DMS114 treated with DMSO at 0.1 percent for 48 hours (cell line): Measurements from ENCODE around the gene A1CF.

ENCODE experiments used
- DNase-seq: peaks from one replicate; lab custom pipeline; 2025; ENCODE audit not compliant: unreplicated experiment; lab: John Stamatoyannopoulos, UW

Gene A1CF

DNA sequence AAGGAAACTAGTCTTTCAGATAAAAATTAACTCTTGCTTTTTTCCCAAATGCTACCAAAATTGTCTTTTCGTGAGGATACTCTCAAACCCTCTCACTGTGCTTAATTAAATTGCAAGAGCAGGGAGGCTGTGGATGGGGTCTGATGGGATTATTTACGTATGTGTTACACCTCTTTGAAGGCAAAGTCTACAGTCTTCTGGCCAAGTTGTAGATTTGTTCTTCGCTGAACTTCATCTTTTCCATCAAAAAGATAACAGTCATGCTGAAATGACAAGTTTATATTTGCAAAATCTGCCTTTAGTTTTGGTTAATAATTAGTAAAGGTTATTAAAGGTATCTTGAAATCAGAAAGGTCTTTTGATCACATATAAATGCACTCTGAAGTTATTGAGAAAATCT, 22.7 kb downstream of the A1CF start:
- no peak for DNase-seq

DNA sequence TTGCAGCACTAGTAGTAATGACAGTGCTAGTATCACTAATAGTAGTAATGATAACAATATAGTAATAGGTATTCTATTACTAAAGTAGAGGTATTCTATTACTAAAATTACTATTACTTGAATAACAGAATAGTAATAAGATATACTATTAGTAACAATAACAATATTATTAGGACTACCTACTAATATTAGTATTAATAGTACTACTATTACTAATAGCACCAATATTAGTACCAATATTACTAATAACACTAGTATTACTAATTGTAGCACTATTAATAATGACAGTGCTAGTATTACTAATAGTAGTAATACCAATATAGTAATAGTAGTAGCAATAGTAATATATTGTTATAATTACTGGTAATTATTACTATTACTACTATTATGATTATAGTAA, 24.1 kb downstream of the A1CF start:
- DNase-seq = no peak

DNA sequence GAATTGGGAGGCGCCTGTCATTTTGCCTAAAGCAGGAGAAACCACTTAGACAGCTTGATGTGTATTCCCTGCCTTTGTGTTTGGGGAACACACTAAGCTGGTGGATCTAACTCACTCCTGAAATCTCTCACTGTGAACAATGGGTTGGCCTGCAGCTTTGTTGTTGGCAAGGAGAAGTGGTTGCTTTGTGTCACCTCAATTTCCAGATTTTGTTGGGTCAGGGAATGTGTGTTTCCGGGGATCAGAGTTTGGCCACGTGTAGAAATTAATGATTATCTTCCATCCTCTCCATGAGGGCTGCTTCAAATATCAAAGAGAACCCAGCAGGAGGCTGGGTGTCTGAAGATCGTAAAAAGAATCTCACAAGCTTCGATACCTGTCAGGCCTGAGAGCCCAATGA, 27.8 kb downstream of the A1CF start:
- DNase-seq = no peak

DNA sequence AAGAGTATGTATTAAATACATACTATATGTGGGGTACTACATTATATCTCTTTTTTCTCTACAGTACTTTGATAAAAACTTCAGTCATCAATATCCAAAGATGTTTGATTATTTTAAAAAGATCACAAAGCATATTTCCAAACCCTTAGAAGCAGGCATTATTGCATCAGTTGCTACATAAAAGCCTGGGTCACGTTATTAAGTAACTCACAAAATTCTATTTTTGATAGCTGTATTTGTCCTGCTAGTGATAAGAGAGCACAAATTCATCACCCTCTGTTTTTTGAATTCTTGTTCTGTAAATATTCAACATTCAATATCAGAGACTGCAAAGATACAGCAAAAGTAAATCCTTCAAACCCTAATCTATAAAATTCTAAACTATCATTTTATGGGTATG, 30.0 kb downstream of the A1CF start:
- DNase-seq = no peak

DNA sequence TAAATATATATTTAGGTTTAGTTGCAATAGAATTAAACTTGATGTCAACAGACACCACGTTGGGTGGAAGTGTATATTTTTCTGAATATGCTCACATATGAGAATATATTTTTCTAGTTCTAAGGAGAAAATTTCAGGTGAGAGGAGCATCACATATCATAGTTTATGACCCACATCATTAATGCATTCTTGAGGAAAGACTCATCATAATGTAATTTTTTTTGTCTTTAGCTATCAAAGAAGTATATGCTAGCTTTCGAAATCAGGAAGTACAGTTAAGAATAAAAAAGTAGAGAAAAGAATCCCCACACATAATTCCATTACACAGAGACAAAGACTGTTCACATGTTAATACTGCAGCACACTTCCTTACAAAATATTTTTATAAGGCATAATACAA, 30.4 kb downstream of the A1CF start:
- DNase-seq = no peak

DNA sequence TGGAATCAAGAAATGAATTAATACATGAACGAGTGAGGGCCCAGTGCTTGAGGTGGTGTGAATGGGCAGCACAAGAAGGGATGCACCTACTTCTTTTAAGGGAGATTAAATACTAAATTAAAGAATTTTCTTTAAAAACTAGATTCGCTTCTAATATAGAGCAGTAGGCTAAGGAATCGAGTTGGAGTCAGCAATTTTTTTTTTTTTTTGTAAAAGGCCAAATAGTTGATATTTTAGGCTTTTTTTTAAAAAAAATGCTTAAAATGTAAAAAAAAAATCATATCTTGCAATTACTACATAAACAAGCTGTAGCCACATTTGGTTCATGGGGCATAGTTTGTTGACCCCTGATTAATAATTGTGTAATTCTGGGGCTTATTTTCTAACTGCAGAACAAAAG, 31.9 kb downstream of the A1CF start:
- DNase-seq = no peak

DNA sequence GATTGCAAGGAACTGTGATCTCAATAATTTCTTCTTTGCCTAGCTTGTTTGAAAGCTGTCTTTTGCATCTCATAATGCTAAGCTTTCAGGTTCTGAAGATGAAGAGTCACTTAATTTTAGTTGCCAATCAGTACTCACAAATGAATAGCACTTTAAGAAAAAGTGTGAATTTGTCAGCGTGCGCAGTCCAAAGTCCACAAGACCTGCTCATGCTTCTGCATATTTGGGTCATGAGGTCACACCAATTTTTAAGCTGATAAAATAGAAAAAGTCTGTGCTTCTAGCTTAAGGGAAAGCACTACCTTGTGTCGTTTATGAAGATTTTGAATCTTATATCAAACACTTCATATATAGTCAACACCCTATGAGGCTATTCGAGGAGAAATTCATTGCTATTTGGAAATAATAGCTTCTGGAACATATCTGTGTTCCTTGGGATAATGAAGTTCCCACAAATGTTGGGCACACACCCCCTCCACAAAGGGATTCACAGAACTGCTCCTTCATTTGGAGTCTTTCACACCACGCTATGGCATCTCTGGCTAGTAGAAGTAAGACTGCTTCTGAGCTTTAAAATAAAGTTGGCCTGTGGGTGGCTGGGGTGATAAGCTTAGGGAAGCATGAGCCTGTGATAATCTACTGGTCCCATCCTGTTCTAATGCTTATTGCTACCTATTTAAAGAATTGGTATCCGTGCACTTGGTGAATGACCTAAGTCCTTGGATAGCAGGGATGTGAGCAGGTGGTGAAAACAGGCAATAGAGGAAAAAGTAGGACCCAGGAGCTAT, 33.3 kb downstream of the A1CF start:
- DNase-seq = no peak

DNA sequence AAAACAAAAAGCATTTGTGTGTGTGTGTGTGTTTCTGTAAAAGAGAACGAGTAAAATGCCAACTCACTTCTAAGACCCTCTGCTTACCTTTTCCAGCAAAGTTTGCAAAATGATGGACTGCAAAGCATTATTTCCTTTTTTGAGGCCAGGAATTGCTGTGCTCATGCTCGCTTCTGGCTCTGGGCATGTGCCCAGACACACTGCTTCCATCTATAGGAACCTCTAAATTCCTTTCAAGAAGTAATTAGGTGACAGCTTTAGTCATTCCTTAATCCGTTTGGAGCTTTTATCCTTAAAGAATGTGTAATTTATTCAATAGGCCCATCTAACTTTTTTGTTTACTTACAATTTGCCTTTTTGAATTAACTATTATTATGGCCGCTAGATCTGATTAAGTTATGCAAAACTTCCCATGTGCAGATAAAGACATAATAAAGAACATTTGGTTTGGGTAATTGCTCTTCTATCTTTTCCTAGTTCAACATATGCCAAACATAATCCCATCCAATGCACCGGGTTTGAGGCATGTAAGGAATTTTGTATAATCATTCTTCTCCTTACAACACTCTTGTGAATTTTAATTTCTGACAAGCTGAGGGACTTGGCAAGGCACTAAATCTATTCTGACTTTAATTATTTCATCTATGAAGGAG, 34.7 kb downstream of the A1CF start:
- DNase-seq = no peak

DNA sequence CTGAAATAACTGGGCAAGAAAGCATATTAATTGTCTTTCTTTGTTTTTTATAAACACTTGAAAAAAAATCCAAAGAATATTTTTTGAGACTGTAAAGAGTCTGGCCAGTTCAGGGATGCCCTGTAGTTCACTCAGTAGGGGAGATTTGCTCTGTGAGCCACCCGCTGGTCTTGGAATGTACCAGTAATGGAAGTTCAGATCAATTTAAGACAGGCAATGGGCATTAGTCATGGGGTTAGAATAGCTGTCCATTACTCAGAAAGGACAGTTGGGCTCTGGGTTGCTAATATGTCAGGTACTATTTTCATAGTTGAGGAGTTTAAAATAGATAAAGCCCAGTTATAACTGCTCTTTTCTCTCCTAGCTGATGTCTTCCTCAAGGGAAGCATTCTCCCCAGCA, 38.7 kb downstream of the A1CF start:
- no peak for DNase-seq

DNA sequence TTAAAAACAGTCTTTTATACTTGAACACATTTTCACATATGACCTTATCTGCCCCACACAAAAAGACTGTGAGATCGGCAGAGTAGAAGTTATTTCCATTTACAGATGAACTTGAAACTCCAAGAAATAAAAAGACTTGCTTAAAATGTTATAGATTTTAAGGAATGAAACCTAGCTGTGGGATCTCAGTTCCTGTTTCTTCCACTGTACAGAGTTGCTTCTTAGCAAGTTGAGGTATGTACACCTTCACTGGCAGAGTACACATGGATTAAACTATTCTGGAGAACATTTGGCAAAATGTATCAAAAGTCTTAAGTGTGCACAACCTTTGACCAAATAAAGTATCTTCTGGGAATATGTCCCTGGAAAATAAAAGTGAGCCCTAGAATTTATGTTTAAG, 48.3 kb downstream of the A1CF start:
- no peak for DNase-seq

DNA sequence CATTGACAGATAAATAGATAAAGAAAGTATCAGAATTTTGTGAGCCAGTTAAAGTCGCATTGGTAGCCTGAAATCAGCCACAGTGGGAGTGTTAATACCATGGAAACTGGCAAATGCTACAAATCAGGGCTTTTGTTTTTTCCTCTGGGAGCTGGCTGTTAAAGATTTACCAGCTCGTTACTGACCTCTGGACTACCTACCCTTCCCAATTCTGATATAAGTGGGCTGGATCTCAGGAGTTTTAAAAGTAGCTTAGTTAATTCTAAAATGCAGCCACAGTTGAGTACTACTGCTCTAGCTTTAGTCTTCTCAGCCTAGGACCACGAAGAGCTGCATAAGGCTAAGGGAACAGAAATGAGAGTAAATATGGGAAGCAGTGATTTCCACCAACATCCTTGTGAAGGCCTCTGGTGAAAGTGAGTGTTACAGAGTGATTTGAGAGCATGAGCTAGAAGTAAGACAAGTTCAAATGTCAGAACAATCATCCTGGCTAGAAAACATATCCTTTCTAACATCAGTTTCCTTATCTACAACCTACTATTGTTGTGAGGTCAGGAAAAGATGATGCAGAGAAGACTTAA, 53.2 kb downstream of the A1CF start:
- no peak for DNase-seq

DNA sequence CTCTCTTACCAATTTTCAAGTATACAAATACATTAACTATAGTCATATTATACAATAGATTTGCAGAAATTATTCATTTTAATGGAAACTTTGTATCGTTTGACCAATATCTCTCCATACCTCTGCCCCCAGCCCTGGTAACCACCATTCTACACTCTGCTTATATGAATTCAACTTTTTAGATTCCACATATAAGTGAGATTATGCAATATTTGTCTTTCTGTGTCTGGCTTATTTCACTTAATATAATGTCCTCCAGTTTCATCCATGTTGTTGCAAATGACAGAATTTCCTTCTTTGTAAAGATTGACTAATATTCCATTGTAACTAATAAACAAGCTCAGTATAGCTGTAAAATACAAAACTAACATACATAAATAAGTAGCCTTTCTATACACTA, 55.4 kb downstream of the A1CF start:
- DNase-seq = no peak

DNA sequence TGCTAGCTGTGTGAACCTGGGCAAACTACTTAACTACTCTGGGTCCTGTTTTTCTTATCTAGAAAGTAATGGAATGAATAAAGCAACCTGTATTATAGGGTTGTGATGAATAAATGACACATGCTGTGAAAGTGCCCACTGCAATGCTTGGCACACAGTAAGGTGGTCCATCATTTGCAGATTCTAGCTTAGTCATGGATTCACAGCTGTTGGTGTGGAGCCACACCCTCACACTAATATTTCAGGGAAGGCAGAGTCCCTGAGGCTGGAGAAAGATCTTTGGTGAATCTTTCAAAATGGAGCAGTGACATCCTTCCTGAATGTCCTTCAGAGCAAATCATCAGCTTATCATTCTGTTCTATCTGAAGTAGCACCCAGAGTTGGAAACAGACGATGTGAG, 60.6 kb downstream of the A1CF start:
- no peak for DNase-seq

DNA sequence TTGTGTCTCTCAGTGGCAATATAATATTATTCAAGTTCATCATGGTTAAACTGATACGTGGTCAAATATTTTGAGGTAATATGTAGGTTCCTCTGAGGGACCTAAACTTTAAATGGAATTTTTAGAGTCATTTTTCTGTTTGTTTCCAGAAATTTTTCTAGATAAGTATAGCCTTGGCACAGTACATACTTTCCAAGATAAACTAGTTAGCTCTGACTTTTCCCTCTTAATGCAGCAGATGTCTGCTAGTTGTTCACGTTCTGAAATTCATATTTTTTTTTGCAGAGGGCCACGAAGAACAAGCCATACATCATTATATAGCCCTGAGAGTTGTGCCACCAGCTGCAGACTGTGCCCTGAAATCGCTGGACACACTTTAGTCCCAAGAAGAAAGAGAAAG, 61.6 kb downstream of the A1CF start:
- no peak for DNase-seq

DNA sequence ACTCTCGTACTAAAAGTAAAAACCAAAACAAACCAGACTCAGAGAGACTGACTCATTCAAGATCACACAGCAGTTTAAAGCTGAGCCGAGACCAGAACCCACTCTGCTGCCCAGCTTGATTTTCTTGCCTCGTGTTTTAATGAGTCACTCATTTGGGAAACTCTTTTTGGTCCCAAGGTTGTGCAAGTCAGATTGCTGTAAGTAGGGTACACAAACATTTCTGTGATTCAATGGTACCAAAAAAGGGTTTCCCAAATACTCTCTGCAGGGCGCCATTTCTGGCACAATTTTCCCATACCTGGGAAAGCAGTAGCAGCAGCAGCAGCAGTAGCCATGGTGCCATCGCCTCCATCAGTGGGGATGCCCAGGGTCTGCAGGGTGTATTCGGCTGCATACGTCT, 75.8 kb downstream of the A1CF start:
- no peak for DNase-seq

DNA sequence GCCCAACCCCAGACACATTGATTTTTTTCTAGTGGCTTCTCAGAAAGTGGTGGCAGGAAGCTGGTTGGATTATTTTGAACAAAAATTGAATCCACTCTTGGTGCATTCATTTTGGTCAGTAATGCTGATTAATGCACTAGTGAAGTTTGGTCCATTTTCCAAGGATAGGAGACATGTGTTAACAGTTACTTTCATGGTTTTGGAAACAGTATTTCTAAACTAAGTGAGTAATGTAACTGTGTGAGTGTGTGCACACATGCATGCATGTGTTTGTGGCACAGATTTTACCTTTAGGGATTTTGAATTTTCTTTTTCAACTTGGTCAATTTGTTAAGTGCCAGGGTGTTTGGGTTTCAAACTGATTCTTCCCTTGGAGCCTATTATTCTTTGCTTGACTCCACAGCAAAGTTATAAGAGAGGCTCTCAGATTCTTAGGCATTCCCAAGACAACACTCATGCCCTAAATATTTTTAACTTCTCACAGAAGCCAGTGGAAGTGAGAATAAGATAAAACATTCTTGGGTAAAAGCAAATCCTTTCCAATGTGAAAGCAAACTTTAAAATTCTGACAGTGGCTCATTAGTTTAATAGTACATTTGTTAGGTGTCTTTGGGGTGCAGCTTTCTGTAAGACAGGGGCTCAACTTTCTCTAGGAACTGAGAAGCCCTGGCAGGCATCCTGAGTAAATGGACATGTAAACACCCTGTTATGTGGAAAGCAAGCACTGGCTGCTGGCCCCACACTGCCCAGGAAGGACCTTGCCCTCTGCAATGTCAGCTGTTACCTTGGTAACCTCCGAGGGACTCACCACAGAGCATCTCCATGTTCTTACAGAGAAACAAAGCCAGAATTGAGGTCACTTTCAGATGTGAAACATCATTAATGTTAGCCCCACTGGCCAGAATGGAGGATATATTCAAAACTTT, 77.3 kb downstream of the A1CF start:
- DNase-seq = no peak

DNA sequence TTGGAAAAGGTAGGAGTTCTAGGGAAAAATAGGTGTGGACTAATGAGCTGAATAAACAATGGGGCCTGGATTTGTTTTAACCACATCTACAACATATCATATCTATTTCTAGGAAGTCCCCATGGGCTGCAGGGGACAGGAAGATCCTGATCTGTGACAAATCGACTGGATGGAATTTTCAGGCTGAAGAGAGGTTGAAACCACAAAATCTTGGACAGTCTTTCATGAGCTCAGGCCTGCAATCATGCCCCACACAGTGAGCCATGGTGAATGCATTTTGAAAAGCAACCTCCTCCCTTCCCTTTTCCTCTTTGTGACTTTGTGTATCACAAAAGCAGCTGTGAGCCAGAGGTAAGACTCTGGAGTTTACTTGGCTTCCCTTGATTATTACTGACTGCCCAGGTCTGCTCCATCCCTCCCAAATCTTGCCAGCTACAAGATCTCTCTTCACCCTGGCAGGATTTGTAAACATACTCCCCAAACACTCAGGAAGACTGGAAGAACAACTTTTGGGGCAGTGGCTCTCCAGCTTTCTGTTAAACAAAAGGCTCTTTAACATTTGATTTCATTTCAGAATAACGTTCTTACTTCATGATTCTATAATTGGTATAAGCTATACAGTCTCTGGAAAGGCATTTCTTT, 79.3 kb downstream of the A1CF start:
- no peak for DNase-seq

DNA sequence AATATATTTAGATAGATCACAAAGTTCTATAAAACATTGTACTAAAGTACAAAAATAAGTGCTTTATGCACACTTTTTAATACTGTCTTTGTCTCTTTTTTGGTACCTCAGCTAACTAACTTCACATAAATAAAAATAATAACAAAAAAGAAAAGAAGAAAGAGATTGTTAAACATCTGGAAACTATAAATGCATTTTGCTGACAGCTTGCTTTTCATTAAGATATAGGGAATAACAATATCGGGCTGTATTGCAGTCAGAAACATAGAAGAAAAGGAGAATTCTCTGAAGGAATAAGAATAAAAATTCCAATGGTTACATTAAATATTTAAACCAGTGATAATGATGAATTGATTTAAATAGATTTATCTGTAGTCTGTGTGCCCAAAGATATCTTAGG, 85.8 kb downstream of the A1CF start:
- DNase-seq = no peak

DNA sequence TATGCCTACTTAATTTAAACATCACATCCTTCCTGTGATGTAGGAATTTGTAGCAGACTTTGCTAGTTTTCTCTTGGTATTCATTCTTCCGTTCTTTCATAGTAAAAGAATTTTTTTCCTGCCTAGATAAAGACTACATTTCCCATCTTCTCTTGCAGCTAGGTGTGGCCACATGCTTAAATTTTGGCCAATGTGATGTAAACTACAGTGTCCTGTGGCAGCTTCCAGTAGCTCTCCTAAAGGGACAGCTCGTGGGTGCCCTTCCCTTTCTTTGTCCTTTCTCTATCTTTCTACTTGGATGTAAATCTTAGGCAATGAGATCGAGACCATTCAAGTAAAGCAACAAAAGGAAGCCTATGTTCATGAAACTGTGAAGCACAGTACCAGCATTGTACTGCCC, 87.1 kb downstream of the A1CF start:
- no peak for DNase-seq

DNA sequence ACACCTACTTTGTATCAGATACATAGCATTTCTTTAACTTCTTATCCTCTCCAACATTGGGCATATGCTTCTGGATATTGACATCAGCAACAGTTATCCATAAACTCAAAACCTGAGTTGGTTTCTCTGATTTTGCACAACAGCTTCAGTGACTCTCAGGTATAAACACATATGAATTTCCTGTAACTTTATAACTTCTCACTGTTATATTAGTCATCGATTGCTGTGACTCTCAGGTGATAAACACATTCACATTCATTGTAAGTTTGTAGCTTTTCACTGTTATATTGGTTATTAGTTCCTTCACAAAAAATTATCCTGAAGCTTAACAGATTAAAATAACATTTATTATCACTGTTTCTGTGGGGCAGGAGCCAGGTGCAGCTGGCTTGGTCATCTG, 88.7 kb downstream of the A1CF start:
- no peak for DNase-seq

DNA sequence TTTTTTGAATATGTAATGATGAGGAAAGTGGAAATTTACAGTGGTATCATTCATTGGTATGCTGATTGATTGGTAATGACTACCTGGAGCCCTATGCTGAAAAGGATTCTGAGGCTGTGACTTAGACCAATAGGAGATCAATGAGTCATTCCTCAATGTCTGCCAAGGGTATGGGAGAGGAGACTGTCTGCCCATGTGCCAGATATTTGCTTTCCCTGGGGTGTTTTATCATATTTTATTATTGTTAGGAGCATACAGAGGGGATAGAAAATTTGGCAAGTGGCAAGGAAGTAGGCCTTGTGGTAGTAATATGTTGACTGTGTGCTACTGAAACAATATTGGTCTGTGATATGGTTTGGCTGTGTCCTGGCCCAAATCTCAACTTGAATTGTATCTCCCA, 90.9 kb downstream of the A1CF start:
- no peak for DNase-seq
